HEK293 (cell line): ENCODE results near the gene ART1.

Source experiments
- CTCF ChIA-PET: fragments of 350-600 bp; formaldehyde crosslinking; extraction: SDS; loops from one replicate; lab custom pipeline; 2021; ENCODE audit warnings: antibody characterized with exemption; lab: Yijun Ruan, JAX
- POLR2A ChIA-PET: fragments of 300-600 bp; formaldehyde crosslinking; extraction: SDS; loops from one replicate; lab custom pipeline; 2020; ENCODE audit warnings: antibody characterized with exemption, inconsistent platforms; lab: Yijun Ruan, JAX
- H3K27ac ChIP-seq: fragments of 200-500 bp; sonication (Bioruptor generic); 2 replicates; pipeline ENCODE4 v1.5.1; 2014; ENCODE audit warnings: low read depth, low read length, control low read depth, inconsistent platforms; ENCODE audit errors: extremely low read depth
- H3K36me3 ChIP-seq, 2 experiments: fragments of 200-500 bp in 1 of 2; sonication (Bioruptor generic) in 1 of 2; 1 replicate in 1 of 2; 2 replicates in 1 of 2; pipeline ENCODE4 v1.5.1; 2014 to 2017; ENCODE audit warnings: inconsistent platforms in 2 of 2, low read length in 2 of 2; ENCODE audit not compliant: control insufficient read depth in 2 of 2, insufficient read depth in 1 of 2
- H3K4me1 ChIP-seq: fragments of 200-500 bp; sonication (Bioruptor generic); 2 replicates; pipeline ENCODE4 v1.5.1; 2014; ENCODE audit warnings: mild to moderate bottlenecking, low read length, inconsistent platforms; ENCODE audit not compliant: control insufficient read depth, insufficient read depth
- H3K4me3 ChIP-seq: 2 replicates; pipeline ENCODE4 v1.5.1; 2011; ENCODE audit warnings: low read depth, mild to moderate bottlenecking, control low read depth, low read length, moderate library complexity
- H3K9me3 ChIP-seq: fragments of 200-500 bp; sonication (Bioruptor generic); 2 replicates; pipeline ENCODE4 v1.5.1; 2014; ENCODE audit warnings: low read depth, low read length, inconsistent platforms; ENCODE audit not compliant: control insufficient read depth, insufficient read depth
- KLF7 ChIP-seq: fragments of 450-650 bp; formaldehyde crosslinking; IDR thresholded peaks from 2 replicates; pipeline ENCODE4 v1.5.1; 2016; ENCODE audit warnings: missing biosample characterization, missing genetic modification characterization, borderline replicate concordance
- MEIS1 ChIP-seq: sonication (generic); formaldehyde crosslinking; IDR thresholded peaks from 2 replicates; pipeline ENCODE4 v1.8.1; 2022; ENCODE audit warnings: missing genetic modification reagents, mild to moderate bottlenecking, borderline replicate concordance
- PRDM1 ChIP-seq: fragments of 450-650 bp; formaldehyde crosslinking; IDR thresholded peaks from 2 replicates; pipeline ENCODE4; 2016; ENCODE audit warnings: missing biosample characterization, missing genetic modification characterization
- SP2 ChIP-seq: fragments of 450-650 bp; formaldehyde crosslinking; IDR thresholded peaks from 2 replicates; pipeline ENCODE4 v1.5.1; 2016; ENCODE audit warnings: missing biosample characterization, missing genetic modification characterization
- WT1 ChIP-seq: fragments of 450-650 bp; formaldehyde crosslinking; IDR thresholded peaks from 2 replicates; pipeline ENCODE4 v1.5.1; 2016; ENCODE audit warnings: missing biosample characterization, missing genetic modification characterization
- ZFP37 ChIP-seq: fragments of 450-650 bp; formaldehyde crosslinking; IDR thresholded peaks from 2 replicates; pipeline ENCODE4 v1.5.1; 2016; ENCODE audit warnings: missing biosample characterization, missing genetic modification characterization
- ZNF169 ChIP-seq: fragments of 450-650 bp; formaldehyde crosslinking; IDR thresholded peaks from 2 replicates; pipeline ENCODE4 v1.5.1; 2016; ENCODE audit warnings: missing biosample characterization, missing genetic modification characterization
- ZNF175 ChIP-seq: fragments of 450-650 bp; formaldehyde crosslinking; IDR thresholded peaks from 2 replicates; pipeline ENCODE4 v1.5.1; 2016; ENCODE audit warnings: missing biosample characterization, missing genetic modification characterization
- ZNF266 ChIP-seq: fragments of 450-650 bp; formaldehyde crosslinking; IDR thresholded peaks from 2 replicates; pipeline ENCODE4 v1.5.1; 2016; ENCODE audit warnings: missing biosample characterization, missing genetic modification characterization, low read depth
- ZNF350 ChIP-seq: fragments of 450-650 bp; formaldehyde crosslinking; IDR thresholded peaks from 2 replicates; pipeline ENCODE4 v1.5.0; 2017; ENCODE audit warnings: missing biosample characterization, mild to moderate bottlenecking, missing genetic modification characterization
- ZNF416 ChIP-seq: fragments of 450-650 bp; formaldehyde crosslinking; IDR thresholded peaks from 2 replicates; pipeline ENCODE4 v1.5.1; 2016; ENCODE audit warnings: missing biosample characterization, missing genetic modification characterization
- ZNF423 ChIP-seq: fragments of 450-650 bp; formaldehyde crosslinking; IDR thresholded peaks from 2 replicates; pipeline ENCODE4 v1.5.1; 2016; ENCODE audit warnings: missing biosample characterization, missing genetic modification characterization
- ZNF623 ChIP-seq: fragments of 450-650 bp; formaldehyde crosslinking; IDR thresholded peaks from 2 replicates; pipeline ENCODE4 v1.5.1; 2016; ENCODE audit warnings: missing biosample characterization, missing genetic modification characterization
- TF ChIP-seq, protein P1 (sequence below): fragments of 450-650 bp; formaldehyde crosslinking; IDR thresholded peaks from 2 replicates; pipeline ENCODE4 v1.5.1; 2016; ENCODE audit warnings: missing biosample characterization, missing genetic modification characterization
- TF ChIP-seq, protein P2 (sequence below): fragments of 450-650 bp; formaldehyde crosslinking; IDR thresholded peaks from 2 replicates; pipeline ENCODE4 v1.5.1; 2016; ENCODE audit warnings: missing biosample characterization, missing genetic modification characterization, low read depth
- TF ChIP-seq, protein P3 (sequence below): fragments of 450-650 bp; formaldehyde crosslinking; IDR thresholded peaks from 2 replicates; pipeline ENCODE4 v1.5.1; 2016; ENCODE audit warnings: missing biosample characterization, missing genetic modification characterization
- TF ChIP-seq, protein P4 (sequence below): fragments of 450-650 bp; formaldehyde crosslinking; IDR thresholded peaks from 2 replicates; pipeline ENCODE4 v1.5.1; 2016; ENCODE audit warnings: missing biosample characterization, missing genetic modification characterization, low read depth
- TF ChIP-seq, protein P5 (sequence below): fragments of 450-650 bp; formaldehyde crosslinking; IDR thresholded peaks from 2 replicates; pipeline ENCODE4 v1.5.1; 2017; ENCODE audit warnings: missing biosample characterization, missing genetic modification characterization
- TF ChIP-seq, protein P6 (sequence below): fragments of 450-650 bp; formaldehyde crosslinking; IDR thresholded peaks from 2 replicates; pipeline ENCODE4 v1.5.1; 2017; ENCODE audit warnings: missing biosample characterization, mild to moderate bottlenecking, missing genetic modification characterization, moderate library complexity
- TF ChIP-seq, protein P7 (sequence below): fragments of 450-650 bp; formaldehyde crosslinking; IDR thresholded peaks from 2 replicates; pipeline ENCODE4 v1.5.1; 2016; ENCODE audit warnings: missing biosample characterization, missing genetic modification characterization

ART1 gene

DNA sequence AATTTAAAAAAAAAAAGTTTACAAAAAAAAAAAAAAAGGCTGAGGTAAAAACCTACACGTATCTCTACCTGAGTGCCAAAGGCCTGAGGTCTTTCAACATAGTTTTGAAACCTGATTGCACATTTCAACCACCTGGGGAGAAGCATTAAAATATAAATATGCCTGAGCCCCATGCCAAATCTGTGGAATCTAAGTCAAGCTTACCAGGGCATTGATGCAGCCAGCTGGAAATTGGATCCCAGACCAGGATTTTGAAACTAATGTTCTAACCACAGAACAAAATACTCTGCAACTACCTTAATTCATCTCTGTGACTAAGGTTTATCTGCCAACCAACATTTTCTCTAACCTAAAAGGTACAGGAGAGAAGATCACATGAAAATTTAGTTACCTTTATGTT lies 65.0 kb downstream of the ART1 start (continued):
- TF ChIP-seq MEIS1 (CRISPR knock-in tag), result no peak
- TF ChIP-seq, protein P1, sequence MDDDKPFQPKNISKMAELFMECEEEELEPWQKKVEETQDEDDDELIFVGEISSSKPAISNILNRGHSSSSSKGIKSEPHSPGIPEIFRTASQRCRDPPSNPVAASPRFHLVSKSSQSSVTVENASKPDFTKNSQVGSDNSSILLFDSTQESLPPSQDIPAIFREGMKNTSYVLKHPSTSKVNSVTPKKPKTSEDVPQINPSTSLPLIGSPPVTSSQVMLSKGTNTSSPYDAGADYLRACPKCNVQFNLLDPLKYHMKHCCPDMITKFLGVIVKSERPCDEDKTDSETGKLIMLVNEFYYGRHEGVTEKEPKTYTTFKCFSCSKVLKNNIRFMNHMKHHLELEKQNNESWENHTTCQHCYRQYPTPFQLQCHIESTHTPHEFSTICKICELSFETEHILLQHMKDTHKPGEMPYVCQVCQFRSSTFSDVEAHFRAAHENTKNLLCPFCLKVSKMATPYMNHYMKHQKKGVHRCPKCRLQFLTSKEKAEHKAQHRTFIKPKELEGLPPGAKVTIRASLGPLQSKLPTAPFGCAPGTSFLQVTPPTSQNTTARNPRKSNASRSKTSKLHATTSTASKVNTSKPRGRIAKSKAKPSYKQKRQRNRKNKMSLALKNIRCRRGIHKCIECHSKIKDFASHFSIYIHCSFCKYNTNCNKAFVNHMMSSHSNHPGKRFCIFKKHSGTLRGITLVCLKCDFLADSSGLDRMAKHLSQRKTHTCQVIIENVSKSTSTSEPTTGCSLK (tag by site-specific recombination), result no peak
- TF ChIP-seq ZNF175, result no peak
- TF ChIP-seq ZNF416 (tag by site-specific recombination), result no peak
- TF ChIP-seq, protein P2, sequence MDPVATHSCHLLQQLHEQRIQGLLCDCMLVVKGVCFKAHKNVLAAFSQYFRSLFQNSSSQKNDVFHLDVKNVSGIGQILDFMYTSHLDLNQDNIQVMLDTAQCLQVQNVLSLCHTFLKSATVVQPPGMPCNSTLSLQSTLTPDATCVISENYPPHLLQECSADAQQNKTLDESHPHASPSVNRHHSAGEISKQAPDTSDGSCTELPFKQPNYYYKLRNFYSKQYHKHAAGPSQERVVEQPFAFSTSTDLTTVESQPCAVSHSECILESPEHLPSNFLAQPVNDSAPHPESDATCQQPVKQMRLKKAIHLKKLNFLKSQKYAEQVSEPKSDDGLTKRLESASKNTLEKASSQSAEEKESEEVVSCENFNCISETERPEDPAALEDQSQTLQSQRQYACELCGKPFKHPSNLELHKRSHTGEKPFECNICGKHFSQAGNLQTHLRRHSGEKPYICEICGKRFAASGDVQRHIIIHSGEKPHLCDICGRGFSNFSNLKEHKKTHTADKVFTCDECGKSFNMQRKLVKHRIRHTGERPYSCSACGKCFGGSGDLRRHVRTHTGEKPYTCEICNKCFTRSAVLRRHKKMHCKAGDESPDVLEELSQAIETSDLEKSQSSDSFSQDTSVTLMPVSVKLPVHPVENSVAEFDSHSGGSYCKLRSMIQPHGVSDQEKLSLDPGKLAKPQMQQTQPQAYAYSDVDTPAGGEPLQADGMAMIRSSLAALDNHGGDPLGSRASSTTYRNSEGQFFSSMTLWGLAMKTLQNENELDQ (tag by site-specific recombination), result no peak
- TF ChIP-seq, protein P3, sequence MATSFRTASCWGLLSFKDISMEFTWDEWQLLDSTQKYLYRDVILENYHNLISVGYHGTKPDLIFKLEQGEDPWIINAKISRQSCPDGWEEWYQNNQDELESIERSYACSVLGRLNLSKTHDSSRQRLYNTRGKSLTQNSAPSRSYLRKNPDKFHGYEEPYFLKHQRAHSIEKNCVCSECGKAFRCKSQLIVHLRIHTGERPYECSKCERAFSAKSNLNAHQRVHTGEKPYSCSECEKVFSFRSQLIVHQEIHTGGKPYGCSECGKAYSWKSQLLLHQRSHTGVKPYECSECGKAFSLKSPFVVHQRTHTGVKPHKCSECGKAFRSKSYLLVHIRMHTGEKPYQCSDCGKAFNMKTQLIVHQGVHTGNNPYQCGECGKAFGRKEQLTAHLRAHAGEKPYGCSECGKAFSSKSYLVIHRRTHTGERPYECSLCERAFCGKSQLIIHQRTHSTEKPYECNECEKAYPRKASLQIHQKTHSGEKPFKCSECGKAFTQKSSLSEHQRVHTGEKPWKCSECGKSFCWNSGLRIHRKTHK, result no peak
- TF ChIP-seq, protein P4, sequence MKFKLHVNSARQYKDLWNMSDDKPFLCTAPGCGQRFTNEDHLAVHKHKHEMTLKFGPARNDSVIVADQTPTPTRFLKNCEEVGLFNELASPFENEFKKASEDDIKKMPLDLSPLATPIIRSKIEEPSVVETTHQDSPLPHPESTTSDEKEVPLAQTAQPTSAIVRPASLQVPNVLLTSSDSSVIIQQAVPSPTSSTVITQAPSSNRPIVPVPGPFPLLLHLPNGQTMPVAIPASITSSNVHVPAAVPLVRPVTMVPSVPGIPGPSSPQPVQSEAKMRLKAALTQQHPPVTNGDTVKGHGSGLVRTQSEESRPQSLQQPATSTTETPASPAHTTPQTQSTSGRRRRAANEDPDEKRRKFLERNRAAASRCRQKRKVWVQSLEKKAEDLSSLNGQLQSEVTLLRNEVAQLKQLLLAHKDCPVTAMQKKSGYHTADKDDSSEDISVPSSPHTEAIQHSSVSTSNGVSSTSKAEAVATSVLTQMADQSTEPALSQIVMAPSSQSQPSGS (tag by site-specific recombination), result no peak
- TF ChIP-seq ZNF350 (tag by site-specific recombination), result no peak
- no peak for TF ChIP-seq ZFP37
- TF ChIP-seq ZNF623 (tag by site-specific recombination), result no peak
- no peak for TF ChIP-seq ZNF266 (tag by site-specific recombination)

DNA sequence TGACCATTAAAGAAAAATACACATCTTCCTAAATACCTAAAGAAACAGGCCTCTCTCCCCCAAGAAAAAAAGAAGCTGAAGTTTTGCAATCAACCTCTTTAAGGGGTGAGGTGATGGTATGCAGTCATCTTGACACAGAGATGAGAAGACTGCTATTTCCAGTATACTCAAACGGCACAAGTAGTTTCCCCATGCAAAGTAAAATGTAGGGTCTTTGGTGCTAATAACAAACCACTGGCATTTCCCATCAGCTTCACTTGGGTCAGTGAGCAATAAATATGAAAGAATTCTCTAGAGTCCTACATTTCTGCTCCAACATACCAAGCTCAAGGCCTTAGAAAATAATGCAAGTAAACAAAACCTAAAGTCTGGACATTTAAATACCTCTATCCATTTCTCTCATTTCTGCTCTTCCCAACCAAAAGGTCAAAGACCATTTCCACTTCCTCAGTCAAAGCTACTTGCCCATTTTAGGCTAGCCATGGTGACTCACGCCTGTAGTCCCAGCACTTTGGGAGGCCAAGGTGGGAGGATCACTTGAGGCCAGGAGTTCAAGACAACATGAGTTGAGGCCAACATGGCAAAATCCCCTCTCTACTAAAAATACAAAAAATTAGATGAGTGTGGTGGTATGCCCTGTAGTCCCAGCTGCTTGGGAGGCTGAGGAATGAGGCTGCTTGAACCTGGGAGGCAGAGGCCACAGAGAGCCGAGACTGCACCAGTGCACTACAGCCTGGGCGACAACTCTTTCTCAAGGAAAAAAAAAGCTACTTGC lies 65.7 kb downstream of the ART1 start:
- H3K9me3 ChIP-seq, result no peaks in the 10 kb centered on the region
- POLR2A ChIA-PET, result no interaction called here
- H3K36me3 ChIP-seq, result peaks cover 11 to 89% of the 10 kb centered on the region in 2 experiments
- H3K4me1 ChIP-seq, result no peaks in the 10 kb centered on the region
- H3K4me3 ChIP-seq, result no peak overlapping the region
- TF ChIP-seq ZNF175, result no peak
- CTCF ChIA-PET, result interaction anchor here (0.6 to 0.8 kb wide), 2 partner anchors 8 to 112 kb away, joined by 4 to 5 read pairs; no protein-coding TSS in a partner anchor
- no peak overlapping the region for H3K27ac ChIP-seq

DNA sequence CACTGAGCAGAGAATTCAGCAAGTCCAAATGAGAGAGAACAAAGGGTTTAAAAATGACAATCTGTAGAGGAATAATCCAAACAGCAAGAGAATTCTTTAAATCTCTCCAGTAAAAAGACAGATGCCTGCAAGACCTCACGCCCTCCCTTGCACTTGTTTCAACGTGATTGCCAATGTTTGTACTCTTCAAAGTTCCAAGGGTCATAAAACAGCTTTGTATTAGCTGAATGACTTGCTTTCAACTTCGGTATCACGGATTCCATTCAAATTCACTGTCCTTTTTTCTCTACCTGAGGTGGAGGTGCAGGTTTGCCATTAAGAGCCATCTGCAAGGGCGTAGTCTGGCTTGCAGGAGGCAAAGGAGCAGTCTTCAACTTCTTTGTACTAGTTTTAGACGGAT lies 67.3 kb downstream of the ART1 start:
- H3K9me3 ChIP-seq, result no peaks in the 10 kb centered on the region
- ChIA-PET POLR2A (no interaction called here), CTCF (no interaction called here)
- H3K4me3 ChIP-seq, result no peak overlapping the region
- no peak overlapping the region for H3K27ac ChIP-seq
- no peaks in the 10 kb centered on the region for H3K4me1 ChIP-seq
- peaks cover 14 to 89% of the 10 kb centered on the region in 2 experiments for H3K36me3 ChIP-seq
- TF ChIP-seq ZNF169 (tag by site-specific recombination) (no peak), PRDM1 (no peak), WT1 (tag by site-specific recombination) (no peak), KLF7 (tag by site-specific recombination) (no peak), SP2 (no peak), ZNF423 (tag by site-specific recombination) (no peak)
- TF ChIP-seq, protein P5, sequence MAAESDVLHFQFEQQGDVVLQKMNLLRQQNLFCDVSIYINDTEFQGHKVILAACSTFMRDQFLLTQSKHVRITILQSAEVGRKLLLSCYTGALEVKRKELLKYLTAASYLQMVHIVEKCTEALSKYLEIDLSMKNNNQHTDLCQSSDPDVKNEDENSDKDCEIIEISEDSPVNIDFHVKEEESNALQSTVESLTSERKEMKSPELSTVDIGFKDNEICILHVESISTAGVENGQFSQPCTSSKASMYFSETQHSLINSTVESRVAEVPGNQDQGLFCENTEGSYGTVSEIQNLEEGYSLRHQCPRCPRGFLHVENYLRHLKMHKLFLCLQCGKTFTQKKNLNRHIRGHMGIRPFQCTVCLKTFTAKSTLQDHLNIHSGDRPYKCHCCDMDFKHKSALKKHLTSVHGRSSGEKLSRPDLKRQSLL (tag by site-specific recombination), result no peak
- TF ChIP-seq, protein P6, sequence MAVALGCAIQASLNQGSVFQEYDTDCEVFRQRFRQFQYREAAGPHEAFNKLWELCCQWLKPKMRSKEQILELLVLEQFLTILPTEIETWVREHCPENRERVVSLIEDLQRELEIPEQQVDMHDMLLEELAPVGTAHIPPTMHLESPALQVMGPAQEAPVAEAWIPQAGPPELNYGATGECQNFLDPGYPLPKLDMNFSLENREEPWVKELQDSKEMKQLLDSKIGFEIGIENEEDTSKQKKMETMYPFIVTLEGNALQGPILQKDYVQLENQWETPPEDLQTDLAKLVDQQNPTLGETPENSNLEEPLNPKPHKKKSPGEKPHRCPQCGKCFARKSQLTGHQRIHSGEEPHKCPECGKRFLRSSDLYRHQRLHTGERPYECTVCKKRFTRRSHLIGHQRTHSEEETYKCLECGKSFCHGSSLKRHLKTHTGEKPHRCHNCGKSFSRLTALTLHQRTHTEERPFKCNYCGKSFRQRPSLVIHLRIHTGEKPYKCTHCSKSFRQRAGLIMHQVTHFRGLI, result no peak
- TF ChIP-seq, protein P7, sequence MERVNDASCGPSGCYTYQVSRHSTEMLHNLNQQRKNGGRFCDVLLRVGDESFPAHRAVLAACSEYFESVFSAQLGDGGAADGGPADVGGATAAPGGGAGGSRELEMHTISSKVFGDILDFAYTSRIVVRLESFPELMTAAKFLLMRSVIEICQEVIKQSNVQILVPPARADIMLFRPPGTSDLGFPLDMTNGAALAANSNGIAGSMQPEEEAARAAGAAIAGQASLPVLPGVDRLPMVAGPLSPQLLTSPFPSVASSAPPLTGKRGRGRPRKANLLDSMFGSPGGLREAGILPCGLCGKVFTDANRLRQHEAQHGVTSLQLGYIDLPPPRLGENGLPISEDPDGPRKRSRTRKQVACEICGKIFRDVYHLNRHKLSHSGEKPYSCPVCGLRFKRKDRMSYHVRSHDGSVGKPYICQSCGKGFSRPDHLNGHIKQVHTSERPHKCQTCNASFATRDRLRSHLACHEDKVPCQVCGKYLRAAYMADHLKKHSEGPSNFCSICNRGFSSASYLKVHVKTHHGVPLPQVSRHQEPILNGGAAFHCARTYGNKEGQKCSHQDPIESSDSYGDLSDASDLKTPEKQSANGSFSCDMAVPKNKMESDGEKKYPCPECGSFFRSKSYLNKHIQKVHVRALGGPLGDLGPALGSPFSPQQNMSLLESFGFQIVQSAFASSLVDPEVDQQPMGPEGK (tag by site-specific recombination), result no peak
